HG03378 (cell line): ENCODE measurements around the gene CENPH.
"Not testable (repeated sequence)": the region's sequence is repeated elsewhere in the genome, so short reads cannot be mapped to it uniquely, and the experiment has no call there.

Source experiments
- ATAC-seq: cut with Tn5 transposase; IDR thresholded peaks from one replicate; pipeline ENCODE4 v1.9.1; 2021; ENCODE audit warnings: mild to moderate bottlenecking, moderate library complexity; ENCODE audit not compliant: unreplicated experiment

CENPH gene

GRCh38 chr5:69245031-69245430 is 55.6 kb downstream of the CENPH start:
- no peak for ATAC-seq

- ATAC-seq, result no peak
Measured at GRCh38 chr5:69248019-69248418, 58.6 kb downstream of the CENPH start.

GRCh38 chr5:69250593-69250992 is 61.2 kb downstream of the CENPH start:
- no peak for ATAC-seq

GRCh38 chr5:69252437-69252836 is 63.1 kb downstream of the CENPH start:
- ATAC-seq, result no peak

- not testable (repeated sequence) for ATAC-seq
Measured at GRCh38 chr5:69255940-69256339, 66.6 kb downstream of the CENPH start.

GRCh38 chr5:69257577-69257976 is 68.2 kb downstream of the CENPH start:
- no peak for ATAC-seq
